Mesendoderm (in vitro differentiated cells): ENCODE results near the gene HSD3B2. TPM values are rescaled to one million over a fixed set of nuclear protein-coding genes. Genes with fewer than 3 reads are reported as not detected.

ENCODE experiments used
- DNase-seq: peaks from one replicate; pipeline ENCODE4 v3.0.0; 2013
- H2AK5ac ChIP-seq: 2 replicates; pipeline ENCODE4 v1.6.1; 2013; ENCODE audit warnings: low read length, inconsistent platforms
- H2BK120ac ChIP-seq: 2 replicates; pipeline ENCODE4 v1.6.1; 2013; ENCODE audit warnings: low read depth, mild to moderate bottlenecking, low read length, moderate library complexity, mixed read lengths
- H2BK15ac ChIP-seq: replicated peaks from 2 replicates; pipeline ENCODE4 v1.6.1; 2013; ENCODE audit warnings: low read depth, mild to moderate bottlenecking, moderate library complexity
- H2BK5ac ChIP-seq: 2 replicates; pipeline ENCODE4 v1.6.1; 2013; ENCODE audit warnings: low read length, inconsistent platforms
- H3K18ac ChIP-seq: 2 replicates; pipeline ENCODE4 v1.6.1; 2013; ENCODE audit warnings: mild to moderate bottlenecking, low read length, mixed read lengths
- H3K23ac ChIP-seq: one replicate; pipeline ENCODE4 v1.6.1; 2013; ENCODE audit warnings: low read length
- H3K27ac ChIP-seq: 2 replicates; pipeline ENCODE4 v1.5.1; 2013; ENCODE audit warnings: low read depth, mild to moderate bottlenecking, inconsistent platforms, low read length, moderate library complexity
- H3K27me3 ChIP-seq: 2 replicates; pipeline ENCODE4 v1.6.1; 2013; ENCODE audit warnings: low read length, control low read depth, mild to moderate bottlenecking, inconsistent platforms; ENCODE audit not compliant: insufficient read depth, poor library complexity
- H3K36me3 ChIP-seq: 2 replicates; pipeline ENCODE4 v1.6.1; 2013; ENCODE audit warnings: low read length, inconsistent platforms; ENCODE audit not compliant: control insufficient read depth, insufficient read depth
- H3K4ac ChIP-seq: one replicate; pipeline ENCODE4 v1.6.1; 2013; ENCODE audit warnings: low read depth, mild to moderate bottlenecking, low read length, moderate library complexity
- H3K4me1 ChIP-seq: 2 replicates; pipeline ENCODE4 v1.6.1; 2013; ENCODE audit warnings: low read depth, low read length, inconsistent platforms; ENCODE audit not compliant: control insufficient read depth
- H3K4me2 ChIP-seq: 2 replicates; pipeline ENCODE4 v1.6.1; 2013; ENCODE audit warnings: low read length
- H3K4me3 ChIP-seq: 2 replicates; pipeline ENCODE4 v1.5.1; 2013; ENCODE audit warnings: mild to moderate bottlenecking, low read length
- H3K56ac ChIP-seq: one replicate; pipeline ENCODE4 v1.6.1; 2013; ENCODE audit warnings: low read length
- H3K79me1 ChIP-seq: 2 replicates; pipeline ENCODE4 v1.6.1; 2013; ENCODE audit warnings: low read length, inconsistent platforms
- H3K79me2 ChIP-seq: 2 replicates; pipeline ENCODE4 v1.6.1; 2013; ENCODE audit warnings: mild to moderate bottlenecking, low read length; ENCODE audit not compliant: control insufficient read depth, insufficient read depth
- H3K9ac ChIP-seq: 2 replicates; pipeline ENCODE4 v1.6.1; 2013; ENCODE audit warnings: low read length, inconsistent platforms
- H4K5ac ChIP-seq: one replicate; pipeline ENCODE4 v1.6.1; 2013; ENCODE audit warnings: low read length
- H4K8ac ChIP-seq: one replicate; pipeline ENCODE4 v1.6.1; 2013; ENCODE audit warnings: low read depth, mild to moderate bottlenecking, control low read depth, low read length, moderate library complexity
- WGBS: extraction: QIAGEN DNeasy Blood & Tissue Kit; methylation state at CpG from one replicate; pipeline ENCODE4 v1.1.7; 2013; ENCODE audit warnings: low lambda C conversion rate, missing lambda C conversion rate; ENCODE audit not compliant: insufficient coverage; ENCODE audit errors: extremely low coverage; 5-methylcytosine and 5-hydroxymethylcytosine counted together
- polyA plus RNA-seq, 2 experiments: library from polyadenylated mRNA; stranded (reverse); fragments of 200-250 nt; gene quantifications; one replicate each; pipeline ENCODE4 v1.2.3, GENCODE V29; 2013

The HSD3B2 gene
- polyA plus RNA-seq (2013, experiment 1 of 2) = not detected
- polyA plus RNA-seq (2013, experiment 2 of 2) = not detected

GRCh38 chr1:119414950-119415349, at the start of gene HSD3B2:
Gene HSD3B2, plus strand, starts transcription at chr1:119415150. Its CDS starts 270 bp downstream, at chr1:119415420.
- Histone ChIP-seq H3K18ac (no peak within 1 kb of the TSS), H3K79me2 (no peaks in the 10 kb centered on the region), H3K4ac (no peak within 1 kb of the TSS), H2BK120ac (no peak within 1 kb of the TSS), H3K4me2 (no peak within 1 kb of the TSS), H4K5ac (no peak within 1 kb of the TSS), H3K27ac (no peak within 1 kb of the TSS), H3K79me1 (no peaks in the 10 kb centered on the region), H2BK5ac (no peak within 1 kb of the TSS), H3K4me1 (no peaks in the 10 kb centered on the region), H4K8ac (no peak within 1 kb of the TSS), H3K4me3 (no peak within 1 kb of the TSS), H2AK5ac (no peak within 1 kb of the TSS), H3K36me3 (no peaks in the 10 kb centered on the region), H3K56ac (no peak within 1 kb of the TSS), H3K9ac (no peak within 1 kb of the TSS), H3K23ac (no peak within 1 kb of the TSS), H3K27me3 (no peaks in the 10 kb centered on the region), H2BK15ac (no peak within 1 kb of the TSS)
- no CpG with 5 or more reads among the region's 2 CpGs for WGBS
- DNase-seq = no peak

DNA sequence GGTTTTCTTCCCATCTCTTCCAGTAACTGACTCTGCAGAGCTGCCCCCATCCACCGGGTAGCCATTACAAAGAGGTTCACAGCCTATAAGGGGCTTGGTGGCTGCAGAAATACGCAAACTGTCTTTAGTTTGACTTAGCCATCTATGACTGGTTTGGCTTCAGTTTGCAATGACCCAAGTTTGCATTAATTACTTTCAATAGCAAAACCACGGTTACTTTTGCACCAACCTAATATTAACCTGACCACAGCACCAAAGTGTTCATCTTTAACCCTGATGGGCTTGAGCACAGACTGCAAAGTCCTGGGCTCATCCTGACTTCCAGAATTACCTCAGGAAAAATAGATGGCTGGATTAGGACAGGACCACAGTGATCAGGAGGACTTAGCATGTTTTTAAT, 48.5 kb upstream of the HSD3B2 start:
- Histone ChIP-seq H2AK5ac (no peak overlapping the region), H3K4me2 (no peak overlapping the region), H2BK120ac (no peak overlapping the region), H2BK15ac (no peak overlapping the region), H3K4me1 (peaks cover 3% of the 10 kb centered on the region), H3K27ac (no peak overlapping the region), H3K4me3 (no peak overlapping the region), H3K79me1 (no peaks in the 10 kb centered on the region), H3K18ac (no peak overlapping the region), H3K79me2 (no peaks in the 10 kb centered on the region), H2BK5ac (no peak overlapping the region), H3K9ac (no peak overlapping the region), H3K36me3 (no peaks in the 10 kb centered on the region), H4K5ac (no peak overlapping the region), H4K8ac (no peak overlapping the region), H3K56ac (no peak overlapping the region), H3K27me3 (no peaks in the 10 kb centered on the region), H3K23ac (no peak overlapping the region), H3K4ac (no peak overlapping the region)
- WGBS = no CpG with 5 or more reads among the region's 3 CpGs
- no peak for DNase-seq

DNA sequence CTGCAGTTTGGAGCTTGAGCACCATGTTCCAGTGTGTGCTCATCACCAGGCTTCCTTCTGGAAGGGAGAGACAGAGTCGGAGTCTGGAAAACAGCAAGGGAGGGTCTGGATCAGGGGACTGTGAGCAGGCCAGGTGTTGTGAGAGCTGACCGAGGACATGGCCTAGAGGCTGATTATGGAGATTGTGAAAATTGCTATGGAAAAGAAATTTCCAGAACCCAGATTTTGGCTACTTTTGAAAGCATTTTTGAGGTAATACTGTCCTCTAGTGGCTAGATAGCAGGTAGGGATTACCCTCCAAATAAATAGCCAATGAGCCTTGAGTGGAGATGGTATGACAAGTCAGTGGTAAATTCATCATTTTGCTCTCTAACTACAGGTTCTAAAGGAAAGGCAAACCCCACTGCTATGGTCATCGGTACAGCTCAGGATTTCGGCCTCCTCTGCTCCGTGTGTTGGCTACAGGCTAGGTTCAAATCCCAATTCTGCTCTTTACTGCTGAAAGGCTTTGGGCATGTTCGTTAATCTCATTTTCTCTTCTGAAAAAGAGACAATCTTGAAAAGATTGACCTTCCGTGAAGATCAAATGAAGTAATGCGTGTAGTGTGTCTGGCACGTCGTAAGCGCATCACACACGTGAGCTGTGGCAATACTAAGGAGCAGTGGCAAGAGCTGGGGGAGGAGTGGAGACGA, 47.4 kb upstream of the HSD3B2 start:
- no peak overlapping the region for H3K18ac ChIP-seq
- no peak overlapping the region for H3K4ac ChIP-seq
- H3K79me1 ChIP-seq = no peaks in the 10 kb centered on the region
- no peak overlapping the region for H2BK120ac ChIP-seq
- no peaks in the 10 kb centered on the region for H3K27me3 ChIP-seq
- H4K5ac ChIP-seq = no peak overlapping the region
- H3K4me2 ChIP-seq = no peak overlapping the region
- peak; percentile 71 for DNase-seq
- H3K79me2 ChIP-seq = no peaks in the 10 kb centered on the region
- H3K4me3 ChIP-seq = no peak overlapping the region
- WGBS = no CpG with 5 or more reads among the region's 13 CpGs
- no peak overlapping the region for H3K27ac ChIP-seq
- H3K9ac ChIP-seq = no peak overlapping the region
- H2BK15ac ChIP-seq = no peak overlapping the region
- H4K8ac ChIP-seq = no peak overlapping the region
- no peak overlapping the region for H2AK5ac ChIP-seq
- no peaks in the 10 kb centered on the region for H3K36me3 ChIP-seq
- H3K56ac ChIP-seq = no peak overlapping the region
- H3K4me1 ChIP-seq = peaks cover 3% of the 10 kb centered on the region
- no peak overlapping the region for H2BK5ac ChIP-seq
- no peak overlapping the region for H3K23ac ChIP-seq

- H3K4me3 ChIP-seq = no peak within 1 kb of the TSS
- no peaks in the 10 kb centered on the region for H3K79me2 ChIP-seq
- H3K56ac ChIP-seq = no peak within 1 kb of the TSS
- no peak for DNase-seq
- no peak within 1 kb of the TSS for H3K23ac ChIP-seq
- H2AK5ac ChIP-seq = no peak within 1 kb of the TSS
- H3K9ac ChIP-seq = no peak within 1 kb of the TSS
- no peak within 1 kb of the TSS for H3K4me2 ChIP-seq
- no peak within 1 kb of the TSS for H3K18ac ChIP-seq
- H4K5ac ChIP-seq = no peak within 1 kb of the TSS
- H3K36me3 ChIP-seq = no peaks in the 10 kb centered on the region
- H3K79me1 ChIP-seq = no peaks in the 10 kb centered on the region
- no peaks in the 10 kb centered on the region for H3K27me3 ChIP-seq
- WGBS = no CpG with 5 or more reads among the region's 2 CpGs
- H3K27ac ChIP-seq = no peak within 1 kb of the TSS
- H4K8ac ChIP-seq = no peak within 1 kb of the TSS
- no peak within 1 kb of the TSS for H2BK15ac ChIP-seq
- no peak within 1 kb of the TSS for H2BK5ac ChIP-seq
- H2BK120ac ChIP-seq = no peak within 1 kb of the TSS
- H3K4ac ChIP-seq = no peak within 1 kb of the TSS
- H3K4me1 ChIP-seq = peaks cover 7% of the 10 kb centered on the region
Measured at GRCh38 chr1:119368554-119368953, 46.4 kb upstream of the HSD3B2 start, which contains the start of gene HAO2. Gene HAO2, plus strand, starts transcription at chr1:119368785. Its CDS starts 12,301 bp downstream, at chr1:119381086.

- H2AK5ac ChIP-seq = no peak overlapping the region
- H3K79me1 ChIP-seq = no peaks in the 10 kb centered on the region
- H3K4me1 ChIP-seq = peaks cover 7% of the 10 kb centered on the region
- no peaks in the 10 kb centered on the region for H3K36me3 ChIP-seq
- H3K23ac ChIP-seq = no peak overlapping the region
- H4K5ac ChIP-seq = no peak overlapping the region
- no peaks in the 10 kb centered on the region for H3K27me3 ChIP-seq
- no peak overlapping the region for H2BK5ac ChIP-seq
- H2BK120ac ChIP-seq = no peak overlapping the region
- no peak overlapping the region for H3K27ac ChIP-seq
- no peak overlapping the region for H3K4me2 ChIP-seq
- no peak for DNase-seq
- no peaks in the 10 kb centered on the region for H3K79me2 ChIP-seq
- H3K4me3 ChIP-seq = no peak overlapping the region
- WGBS = no CpG with 5 or more reads among the region's 2 CpGs
- no peak overlapping the region for H2BK15ac ChIP-seq
- H3K18ac ChIP-seq = no peak overlapping the region
- no peak overlapping the region for H3K4ac ChIP-seq
- no peak overlapping the region for H3K56ac ChIP-seq
- no peak overlapping the region for H4K8ac ChIP-seq
- H3K9ac ChIP-seq = no peak overlapping the region
Measured at GRCh38 chr1:119370748-119371147, 44.2 kb upstream of the HSD3B2 start.

GRCh38 chr1:119371815-119372214, 43.1 kb upstream of the HSD3B2 start:
- Histone ChIP-seq H3K4me3 (no peak overlapping the region), H3K23ac (no peak overlapping the region), H3K4me1 (peaks cover 7% of the 10 kb centered on the region), H2AK5ac (no peak overlapping the region), H3K4ac (no peak overlapping the region), H3K27me3 (no peaks in the 10 kb centered on the region), H3K18ac (no peak overlapping the region), H2BK5ac (no peak overlapping the region), H3K56ac (no peak overlapping the region), H3K9ac (no peak overlapping the region), H4K8ac (no peak overlapping the region), H3K79me2 (no peaks in the 10 kb centered on the region), H3K27ac (no peak overlapping the region), H2BK120ac (no peak overlapping the region), H4K5ac (no peak overlapping the region), H3K4me2 (no peak overlapping the region), H2BK15ac (no peak overlapping the region), H3K36me3 (no peaks in the 10 kb centered on the region), H3K79me1 (no peaks in the 10 kb centered on the region)
- DNase-seq = no peak
- no CpG with 5 or more reads among the region's 2 CpGs for WGBS
